Hematopoietic multipotent progenitor cell treated with erythropoietin and hydrocortisone succinate and interleukin-3 and kit ligand, for 17 days (in vitro differentiated cells): ENCODE measurements around the gene AGBL1.
"Not testable (repeated sequence)": the region's sequence is repeated elsewhere in the genome, so short reads cannot be mapped to it uniquely, and the experiment has no call there.

Experiments used
- DNase-seq: peaks from one replicate; pipeline ENCODE4 v3.0.0-alpha.2; 2015; ENCODE audit warnings: low spot score

Gene AGBL1

GRCh38 chr15:86875067-86875466 lies 795.4 kb downstream of the AGBL1 start:
- DNase-seq = no peak

GRCh38 chr15:86876387-86876944 lies 796.8 kb downstream of the AGBL1 start:
- DNase-seq = no peak

GRCh38 chr15:86877171-86877631 lies 797.5 kb downstream of the AGBL1 start:
- DNase-seq = no peak

- DNase-seq = not testable (repeated sequence)
Measured at GRCh38 chr15:86878844-86879243, 799.2 kb downstream of the AGBL1 start.

GRCh38 chr15:86879250-86880229 lies 799.9 kb downstream of the AGBL1 start:
- DNase-seq = no peak

GRCh38 chr15:86885616-86886015 lies 805.9 kb downstream of the AGBL1 start:
- no peak for DNase-seq

GRCh38 chr15:86892774-86893449 lies 813.2 kb downstream of the AGBL1 start:
- DNase-seq = no peak

- DNase-seq = no peak
Measured at GRCh38 chr15:86894269-86894668, 814.6 kb downstream of the AGBL1 start.

GRCh38 chr15:86903642-86904421 lies 824.2 kb downstream of the AGBL1 start:
- DNase-seq = no peak

- DNase-seq = no peak
Measured at GRCh38 chr15:86905625-86906256, 826.1 kb downstream of the AGBL1 start.

- DNase-seq = no peak
Measured at GRCh38 chr15:86906376-86906775, 826.7 kb downstream of the AGBL1 start.

GRCh38 chr15:86911022-86911421 lies 831.4 kb downstream of the AGBL1 start:
- DNase-seq = no peak

GRCh38 chr15:86912661-86913060 lies 833.0 kb downstream of the AGBL1 start:
- no peak for DNase-seq

- no peak for DNase-seq
Measured at GRCh38 chr15:86915811-86916331, 836.2 kb downstream of the AGBL1 start.

GRCh38 chr15:86916671-86917360 lies 837.1 kb downstream of the AGBL1 start:
- no peak for DNase-seq

GRCh38 chr15:86917361-86917671 lies 837.6 kb downstream of the AGBL1 start:
- DNase-seq = no peak

- DNase-seq = no peak
Measured at GRCh38 chr15:86919581-86919980, 839.9 kb downstream of the AGBL1 start.

GRCh38 chr15:86929461-86929860 lies 849.8 kb downstream of the AGBL1 start:
- DNase-seq = no peak

- DNase-seq = no peak
Measured at GRCh38 chr15:86932456-86932855, 852.8 kb downstream of the AGBL1 start.

GRCh38 chr15:86935841-86936240 lies 856.2 kb downstream of the AGBL1 start:
- DNase-seq = no peak

- DNase-seq = no peak
Measured at GRCh38 chr15:86942285-86942684, 862.6 kb downstream of the AGBL1 start.
